GM18519 (cell line): Measurements from ENCODE around the gene SLIT3.

Source experiments
- ATAC-seq: cut with Tn5 transposase; IDR thresholded peaks from one replicate; pipeline ENCODE4 v1.9.1; 2021; ENCODE audit warnings: mild to moderate bottlenecking, moderate library complexity; ENCODE audit not compliant: unreplicated experiment, low FRiP score

SLIT3 gene

GRCh38 chr5:169300468-169301385 is at the start of gene SLIT3:
Gene SLIT3, minus strand, starts transcription at chr5:169301139. Its CDS starts 430 bp downstream, at chr5:169300709.
- no peak for ATAC-seq

GRCh38 chr5:169350016-169350415 is 49.1 kb upstream of the SLIT3 start:
- no peak for ATAC-seq

DNA sequence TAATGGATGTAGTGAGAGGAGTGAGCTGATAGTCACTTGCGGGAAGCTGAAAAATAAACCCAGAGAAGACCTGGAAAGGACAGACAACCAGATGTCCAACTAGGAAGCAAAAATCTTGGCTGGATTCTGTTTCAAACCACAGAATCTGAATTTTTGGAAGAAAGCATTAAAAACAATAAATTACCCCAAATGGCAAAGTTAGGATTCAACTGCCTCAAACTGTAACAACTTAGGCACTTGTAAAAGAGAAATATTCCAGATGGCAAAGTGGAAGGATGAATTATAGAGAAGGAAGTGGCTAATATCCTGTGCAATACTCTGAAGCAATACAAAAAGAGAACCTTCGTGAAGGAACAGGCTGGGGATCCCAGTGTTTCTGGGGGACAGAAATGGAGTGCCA is 46.8 kb upstream of the SLIT3 start:
- no peak for ATAC-seq

DNA sequence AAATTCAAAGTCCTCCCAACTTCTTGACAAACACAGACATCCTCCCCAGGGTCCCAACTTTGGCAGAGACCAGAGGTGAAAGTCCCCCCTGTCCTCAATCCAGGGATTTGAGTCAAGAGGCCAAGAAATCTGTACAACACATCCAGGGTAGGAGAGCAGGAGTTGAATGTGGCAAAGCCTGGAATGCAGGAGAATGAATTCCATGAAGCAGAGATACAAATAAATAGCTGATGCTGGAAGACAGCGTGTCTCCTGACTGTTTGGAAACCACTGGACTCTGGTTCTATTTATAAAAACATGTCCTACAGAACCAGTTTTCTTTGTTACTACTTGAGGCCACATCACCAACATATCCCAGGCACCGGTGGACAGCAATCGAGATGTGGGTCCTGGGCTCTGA is 43.7 kb upstream of the SLIT3 start:
- no peak for ATAC-seq

- ATAC-seq, result no peak
Observed at GRCh38 chr5:169343766-169344165, 42.8 kb upstream of the SLIT3 start.

GRCh38 chr5:169341556-169341955 is 40.6 kb upstream of the SLIT3 start:
- ATAC-seq, result no peak

GRCh38 chr5:169339869-169340268 is 38.9 kb upstream of the SLIT3 start:
- ATAC-seq, result no peak

DNA sequence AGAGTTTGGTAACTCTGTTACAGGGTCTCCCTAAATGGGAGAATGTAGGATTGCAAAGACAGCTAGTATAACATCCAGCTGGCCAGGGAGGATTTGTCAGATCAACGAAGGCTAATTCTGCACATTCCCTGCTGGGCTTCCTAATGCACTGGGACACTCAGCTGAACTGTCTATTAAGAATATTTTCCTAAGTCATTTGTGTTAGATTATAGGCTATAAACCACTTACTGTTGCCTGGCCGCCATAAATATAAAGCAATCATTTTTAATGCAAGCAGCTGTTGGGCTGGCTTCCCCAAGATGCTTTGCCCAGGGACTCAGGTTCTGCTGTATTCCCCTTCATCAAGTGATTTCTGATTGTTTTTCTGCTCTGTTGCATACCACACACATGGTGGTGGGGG is 35.3 kb upstream of the SLIT3 start:
- no peak for ATAC-seq

- no peak for ATAC-seq
Observed at GRCh38 chr5:169335806-169336205, 34.9 kb upstream of the SLIT3 start.

- ATAC-seq, result no peak
Observed at GRCh38 chr5:169333518-169333917, 32.6 kb upstream of the SLIT3 start.

- no peak for ATAC-seq
Observed at GRCh38 chr5:169331292-169331852, 30.4 kb upstream of the SLIT3 start.

DNA sequence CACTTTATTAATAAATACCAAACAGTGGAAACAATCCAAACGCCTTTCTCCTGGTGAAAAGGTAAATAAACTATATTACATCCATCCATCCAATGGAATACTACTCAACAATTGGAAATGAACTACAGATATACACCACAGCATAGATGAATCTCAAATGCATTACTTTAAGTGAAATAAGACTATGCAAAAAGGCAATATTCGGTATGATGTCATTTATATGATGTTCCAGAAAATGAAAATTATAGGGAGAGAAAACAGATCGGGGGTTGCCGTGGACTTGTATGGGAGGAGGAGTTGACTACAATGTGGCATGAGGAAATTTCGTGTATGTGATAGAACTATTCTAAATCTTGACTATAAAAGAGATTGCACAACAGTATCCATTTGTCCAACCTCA is 27.5 kb upstream of the SLIT3 start:
- no peak for ATAC-seq

DNA sequence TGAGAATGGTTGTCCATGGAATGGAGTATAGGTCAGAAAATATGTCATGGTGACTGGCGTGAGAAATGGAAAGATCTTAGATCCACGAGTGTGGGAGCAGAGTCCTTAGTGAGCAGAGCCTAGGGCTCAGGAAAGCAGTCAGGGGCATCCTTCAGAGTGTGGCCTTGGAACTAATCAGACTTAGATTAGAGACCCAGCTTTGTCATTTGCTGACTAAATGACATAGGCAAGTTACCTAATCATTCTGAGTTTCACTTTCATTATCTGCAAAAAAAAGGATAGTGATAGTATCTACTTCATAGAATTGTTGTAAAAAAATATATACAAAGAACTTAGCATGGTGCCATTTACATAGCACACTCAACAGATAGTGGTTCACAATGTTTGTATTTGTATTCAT is 24.3 kb upstream of the SLIT3 start:
- no peak for ATAC-seq

DNA sequence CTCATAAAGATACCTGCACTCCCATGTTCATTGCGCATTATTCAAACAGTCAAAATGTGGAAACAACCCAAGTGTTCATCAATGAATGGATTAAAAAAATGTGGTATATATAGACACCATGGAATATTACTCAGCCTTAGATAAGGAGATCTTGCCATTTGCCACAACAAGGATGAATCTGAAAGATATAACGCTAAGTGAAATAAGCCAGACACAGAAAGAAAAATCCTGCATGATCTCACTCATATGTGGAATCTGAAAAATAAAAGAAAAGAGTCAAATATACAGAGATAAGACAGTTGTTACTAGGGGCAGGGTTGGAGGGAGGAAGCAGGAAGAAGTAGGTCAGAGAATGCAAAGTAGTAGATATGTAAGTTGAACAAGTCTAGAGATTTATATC is 17.6 kb upstream of the SLIT3 start:
- ATAC-seq, result no peak

DNA sequence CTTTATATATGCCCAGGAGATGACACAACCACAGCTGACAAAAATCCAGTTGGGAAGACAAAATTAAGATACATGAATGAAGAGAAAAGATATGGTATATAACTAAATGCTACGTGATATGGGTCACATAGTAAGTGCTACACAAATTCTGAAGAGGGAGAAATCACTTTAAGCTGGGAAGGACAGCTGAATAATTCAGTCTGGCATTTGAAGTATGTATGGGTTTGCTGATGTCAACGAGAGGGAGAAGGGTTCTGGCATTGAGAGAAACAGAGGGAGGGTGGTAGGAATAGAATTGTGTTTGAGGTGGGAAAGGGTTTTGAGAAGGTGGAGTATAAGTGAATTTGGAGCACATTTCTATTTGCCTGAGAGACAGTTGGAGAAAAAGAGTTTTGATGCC is 6.7 kb upstream of the SLIT3 start:
- ATAC-seq, result no peak

DNA sequence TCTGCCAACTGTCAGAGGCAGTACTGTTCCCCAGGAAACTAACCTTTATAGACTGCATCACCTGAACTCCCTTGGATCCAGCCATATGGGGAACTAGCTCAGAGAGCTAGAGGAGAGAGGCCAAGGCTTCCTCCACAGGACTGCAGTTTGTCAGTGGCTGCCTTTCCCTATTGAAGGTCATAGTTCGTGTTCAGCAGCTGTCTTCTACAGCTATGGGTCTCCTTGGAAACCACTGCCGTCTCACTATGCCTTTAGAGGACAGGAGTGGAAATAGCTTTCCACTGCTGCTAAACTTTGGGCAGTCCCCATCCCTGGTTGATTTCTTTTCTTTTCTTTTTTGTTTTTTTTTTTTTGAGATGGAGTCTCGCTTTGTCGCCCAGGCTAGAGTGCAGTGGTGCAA is 4.4 kb upstream of the SLIT3 start:
- ATAC-seq, result no peak

- ATAC-seq, result no peak
Observed at GRCh38 chr5:169304175-169304574, 3.2 kb upstream of the SLIT3 start.

- ATAC-seq, result no peak
Observed at GRCh38 chr5:169303119-169303515, 2.2 kb upstream of the SLIT3 start.

- ATAC-seq, result peak; percentile 77
Observed at GRCh38 chr5:169302491-169303118, 1.7 kb upstream of the SLIT3 start.

DNA sequence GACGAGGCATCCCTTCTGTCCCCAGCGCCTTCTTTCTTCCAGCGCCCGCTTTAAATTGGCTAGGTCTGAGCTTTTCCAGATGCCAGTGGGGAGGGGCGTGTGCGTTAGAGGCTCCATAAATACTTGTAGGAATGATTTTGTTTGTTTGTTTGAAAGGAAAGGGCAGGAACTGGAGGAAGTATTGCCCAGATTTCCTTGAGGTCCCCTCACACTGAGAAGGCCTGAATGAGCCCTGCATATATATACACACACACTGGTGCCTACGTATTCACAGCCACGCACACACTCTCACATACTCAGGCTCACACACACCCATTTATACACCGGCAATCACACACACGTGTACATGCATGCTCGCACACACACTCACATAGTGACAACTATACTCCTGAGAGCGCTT is 1.0 kb upstream of the SLIT3 start:
- ATAC-seq, result no peak

DNA sequence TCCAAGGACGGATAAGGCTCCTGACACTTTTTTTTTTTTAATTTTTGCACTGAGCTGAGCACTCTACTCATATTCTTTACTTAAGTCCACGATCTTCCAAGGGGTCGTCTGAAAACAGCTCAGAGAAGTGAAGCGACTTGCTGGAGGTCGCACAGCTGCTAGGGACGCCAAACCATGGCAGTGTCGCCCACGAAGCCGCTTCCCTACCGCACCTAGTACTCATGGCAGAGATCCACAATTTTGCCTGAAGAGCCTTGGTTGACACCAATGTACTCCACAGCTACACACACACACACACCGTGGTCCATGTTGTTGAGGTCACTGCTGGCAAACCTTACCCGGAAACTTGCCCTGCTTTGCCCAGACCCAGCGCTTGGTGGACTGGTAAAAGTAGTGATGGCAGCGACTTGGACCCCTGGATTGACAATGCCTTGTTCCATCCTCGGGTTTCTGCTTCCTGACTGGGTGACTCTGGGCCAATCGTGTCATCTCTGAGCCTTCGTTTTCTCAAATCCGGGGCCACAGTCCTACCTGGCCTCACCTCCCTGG is 521 bp upstream of the SLIT3 start:
- no peak for ATAC-seq
